ENCODE measurements around the gene CAT.

CAT gene

GRCh38 chr11:34432822-34433221 is 5.9 kb upstream of the CAT start:
- DNase-seq (ENCODE audit: low spot score), result no peak
- no peak for TF ChIP-seq CTCF (IDR thresholded peaks at IDR 0.05; ENCODE audit: borderline replicate concordance, control extremely low read depth, extremely low read depth, insufficient read depth, missing control alignments)
- in situ Hi-C loops (cut with MboI; ENCODE audit: low sequenced_read_pairs, unreplicated experiment), result no loop called here

GRCh38 chr11:34433899-34434298 is 4.8 kb upstream of the CAT start:
- no peak for DNase-seq (ENCODE audit: low spot score)
- in situ Hi-C loops (cut with MboI; ENCODE audit: low sequenced_read_pairs, unreplicated experiment), result no loop called here
- no peak for TF ChIP-seq CTCF (IDR thresholded peaks at IDR 0.05; ENCODE audit: borderline replicate concordance, control extremely low read depth, extremely low read depth, insufficient read depth, missing control alignments)

- no peak for DNase-seq (ENCODE audit: low spot score)
- in situ Hi-C loops (cut with MboI; ENCODE audit: low sequenced_read_pairs, unreplicated experiment), result no loop called here
- TF ChIP-seq CTCF (IDR thresholded peaks at IDR 0.05; ENCODE audit: borderline replicate concordance, control extremely low read depth, extremely low read depth, insufficient read depth, missing control alignments), result no peak
These were observed 1.3 kb upstream of the CAT start for GRCh38 chr11:34437224-34438125.

- in situ Hi-C loops (cut with MboI; ENCODE audit: low sequenced_read_pairs, unreplicated experiment), result no loop called here
- DNase-seq (ENCODE audit: low spot score), result no peak
- TF ChIP-seq CTCF (IDR thresholded peaks at IDR 0.05; ENCODE audit: borderline replicate concordance, control extremely low read depth, extremely low read depth, insufficient read depth, missing control alignments), result no peak
These were observed 970 bp downstream of the CAT start for GRCh38 chr11:34439610-34440198.

GRCh38 chr11:34441814-34442213 is 3.1 kb downstream of the CAT start:
- in situ Hi-C loops (cut with MboI; ENCODE audit: low sequenced_read_pairs, unreplicated experiment), result no loop called here
- no peak for DNase-seq (ENCODE audit: low spot score)

GRCh38 chr11:34443136-34443535 is 4.4 kb downstream of the CAT start:
- TF ChIP-seq CTCF (IDR thresholded peaks at IDR 0.05; ENCODE audit: borderline replicate concordance, control extremely low read depth, extremely low read depth, insufficient read depth, missing control alignments), result no peak
- DNase-seq (ENCODE audit: low spot score), result no peak
- in situ Hi-C loops (cut with MboI; ENCODE audit: low sequenced_read_pairs, unreplicated experiment), result no loop called here

More at GRCh38 chr11:34441814-34442213, 3.1 kb downstream of the CAT start:
- no peak for TF ChIP-seq CTCF (IDR thresholded peaks at IDR 0.05; ENCODE audit: borderline replicate concordance, control extremely low read depth, extremely low read depth, insufficient read depth, missing control alignments)
